Measurements from ENCODE around the gene ACR.

ACR gene

DNA sequence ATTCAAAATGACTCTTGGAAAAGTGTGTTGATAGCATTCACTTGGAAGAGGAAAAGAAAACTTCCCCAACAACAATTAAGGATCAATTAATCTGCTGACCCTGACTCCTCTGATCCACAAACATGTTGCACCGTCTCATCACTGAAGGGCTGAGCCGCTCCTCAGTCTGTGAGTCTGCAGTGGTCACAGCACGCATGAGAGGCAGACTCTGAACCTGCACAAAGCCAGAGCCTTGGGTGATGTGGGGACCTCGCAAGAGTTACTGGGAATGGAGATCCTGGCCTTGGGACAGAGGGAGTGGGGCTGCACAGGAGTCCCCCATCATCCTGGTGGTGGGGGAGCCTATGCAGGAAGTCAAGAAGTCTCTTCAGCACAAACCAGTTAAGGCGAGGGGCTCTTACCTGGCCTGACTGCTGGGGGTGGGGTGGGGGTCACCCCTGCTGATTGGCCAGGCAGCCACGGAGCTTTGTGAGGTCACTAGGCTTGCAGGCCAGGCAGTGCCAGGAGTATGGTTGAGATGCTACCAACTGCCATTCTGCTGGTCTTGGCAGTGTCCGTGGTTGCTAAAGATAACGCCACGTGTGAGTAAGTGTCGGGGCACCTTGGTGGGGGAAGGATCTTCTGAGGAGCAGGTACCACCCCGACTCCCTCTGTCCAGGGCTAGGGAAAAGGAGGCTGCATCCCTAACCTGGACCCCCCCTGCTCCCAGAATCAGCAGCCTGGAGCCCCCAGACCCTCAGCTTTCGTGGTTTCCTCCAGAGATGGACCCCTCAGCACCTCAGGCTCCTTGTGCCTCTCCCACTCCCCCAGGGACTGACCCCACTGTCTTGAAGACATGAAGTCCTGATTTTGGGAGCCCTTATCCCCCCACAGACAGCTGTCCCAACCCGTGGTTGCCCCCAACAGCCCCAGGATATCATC lies at the start of gene ACR:
ACR (plus strand) TSS at position 477 of the 921 bp plus-strand sequence; CDS start at position 509, 32 bp downstream.
- DNase-seq (ENCODE audit: low read depth): no peak

DNA sequence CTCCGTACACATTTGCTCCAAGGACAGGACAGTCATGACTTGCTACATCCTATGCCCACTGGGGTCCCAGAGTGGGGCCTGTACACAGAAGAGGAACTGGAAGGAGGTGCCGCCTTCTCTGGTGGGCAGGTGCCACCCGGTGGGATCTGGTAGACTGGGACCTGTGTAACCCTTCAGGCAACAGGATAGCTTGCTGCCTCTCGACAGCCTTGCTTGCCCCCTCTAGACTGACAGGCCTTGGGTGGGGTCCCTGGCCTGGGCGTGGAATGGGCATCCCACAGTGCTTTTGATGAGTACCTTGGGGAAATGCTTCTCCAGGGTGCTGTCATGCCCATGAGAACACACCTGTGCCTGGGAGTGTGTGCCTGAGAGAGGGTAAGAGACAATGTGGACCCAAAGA lies 49.6 kb upstream of the ACR start:
- DNase-seq (ENCODE audit: low read depth): no peak

GRCh38 chr22:50691521-50691920 lies 46.5 kb upstream of the ACR start:
- DNase-seq (ENCODE audit: low read depth): no peak

DNA sequence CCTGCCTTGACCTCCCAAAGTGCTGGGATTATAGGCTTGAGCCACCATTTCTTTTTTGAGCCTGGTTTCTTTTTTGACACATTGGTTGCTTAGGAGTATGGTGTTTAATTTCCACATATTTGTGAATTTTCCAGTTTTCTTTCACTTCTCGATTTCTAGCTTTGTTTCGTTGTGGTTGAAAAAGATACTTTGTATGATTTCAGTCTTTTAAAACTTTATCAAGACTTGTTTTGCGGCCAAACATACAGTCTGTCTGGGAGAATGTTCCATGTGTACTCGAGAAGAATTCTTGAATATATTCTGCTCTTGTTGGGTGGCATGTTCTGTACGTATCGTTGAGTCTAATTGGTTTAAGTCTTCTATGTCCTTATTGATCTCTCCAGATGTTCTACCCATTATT lies 44.5 kb upstream of the ACR start:
- DNase-seq (ENCODE audit: low read depth): no peak

DNA sequence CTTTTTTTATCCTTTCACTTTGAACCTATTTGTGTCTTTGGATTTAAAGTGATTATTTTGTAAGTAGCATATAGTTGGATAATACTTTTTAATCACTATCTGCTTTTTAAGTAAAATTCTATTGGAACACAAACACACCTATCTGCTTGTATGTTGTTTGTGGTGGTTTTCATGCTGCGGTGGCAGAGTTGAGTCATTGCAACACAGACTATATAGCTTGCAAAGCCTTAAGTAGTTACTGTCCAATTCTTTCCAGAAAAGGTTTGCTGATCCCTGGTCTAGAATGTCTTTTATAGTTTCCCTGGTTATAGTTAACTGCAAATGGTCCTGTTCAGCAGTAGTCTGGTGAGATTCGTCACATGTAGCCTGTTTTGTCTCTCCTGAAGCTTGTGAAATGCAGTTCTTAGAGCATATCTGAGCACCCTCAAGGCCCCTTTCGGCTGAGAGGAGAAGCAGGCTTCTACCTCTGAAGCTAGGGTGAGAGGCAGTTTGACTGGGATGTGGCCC lies 43.9 kb upstream of the ACR start:
- no peak for DNase-seq (ENCODE audit: low read depth)

DNA sequence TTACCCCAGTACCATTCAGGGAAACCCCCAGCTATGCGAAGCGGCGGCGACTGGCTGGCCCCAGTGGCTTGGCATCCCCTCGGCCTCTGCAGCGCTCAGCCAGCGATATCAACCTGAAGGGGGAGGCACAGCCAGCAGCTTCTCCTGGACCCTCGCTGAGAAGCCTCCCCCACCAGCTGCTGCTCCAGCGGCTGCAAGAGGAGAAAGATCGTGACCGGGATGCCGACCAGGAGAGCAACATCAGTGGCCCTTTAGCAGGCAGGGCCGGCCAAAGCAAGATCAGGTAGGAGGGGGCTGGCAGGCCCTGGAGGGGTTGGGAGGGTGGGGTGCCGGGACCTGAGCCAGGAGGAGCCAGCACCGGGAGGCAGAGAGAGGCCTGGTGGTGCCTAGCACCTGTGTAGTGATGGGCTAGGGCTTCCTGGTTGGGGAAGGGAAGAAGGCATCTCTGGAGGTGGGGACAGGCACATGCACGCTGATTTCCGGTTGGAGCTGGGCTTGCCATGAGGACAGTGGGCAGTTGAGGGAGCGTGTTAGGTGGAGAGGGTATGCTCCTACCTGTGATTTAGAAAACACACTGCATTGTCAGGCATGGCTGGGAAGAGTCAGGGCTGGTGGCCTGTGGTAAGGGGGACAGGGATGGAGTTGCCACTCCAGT lies 43.1 kb upstream of the ACR start:
- no peak for DNase-seq (ENCODE audit: low read depth)

DNA sequence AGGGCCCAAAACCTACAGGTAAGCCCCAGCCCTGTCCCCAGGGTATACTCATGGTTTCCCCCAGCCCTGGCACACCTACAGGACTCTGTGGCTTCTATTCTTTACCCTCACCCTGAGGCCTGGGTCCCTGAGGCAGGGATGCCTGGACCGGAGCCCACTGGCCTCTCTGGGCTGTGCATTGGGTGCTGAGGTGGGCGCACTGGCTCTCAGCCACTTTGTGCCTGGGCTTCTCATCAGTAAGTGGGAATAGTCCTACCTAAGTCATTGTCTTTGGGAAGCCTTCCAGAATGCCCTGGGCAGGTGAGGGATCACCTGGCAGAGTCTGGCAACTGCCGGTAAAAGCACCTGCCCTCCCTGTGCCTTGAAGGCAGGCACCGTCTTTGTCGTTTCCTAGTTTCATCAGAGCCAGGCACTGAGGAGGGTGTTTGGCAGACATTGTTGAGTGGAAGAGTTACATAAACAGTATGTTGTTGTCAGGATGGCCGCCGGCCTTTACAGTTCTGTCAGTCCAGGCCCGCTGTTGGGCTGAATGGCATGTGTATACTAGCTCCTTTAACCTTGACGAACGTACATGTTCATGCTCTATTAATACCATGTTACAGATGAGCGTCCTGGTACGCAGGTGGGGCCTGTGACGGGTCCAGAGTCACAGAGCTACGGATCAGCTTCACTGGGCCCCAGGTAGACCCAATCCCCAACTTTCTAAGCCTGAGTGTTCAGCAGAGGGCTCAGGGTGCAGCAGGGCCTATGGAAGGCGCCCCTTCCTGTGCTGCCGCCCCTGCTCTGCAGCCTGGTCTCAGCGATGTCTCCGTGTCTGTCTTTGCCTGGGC lies 42.4 kb upstream of the ACR start:
- no peak for DNase-seq (ENCODE audit: low read depth)

DNA sequence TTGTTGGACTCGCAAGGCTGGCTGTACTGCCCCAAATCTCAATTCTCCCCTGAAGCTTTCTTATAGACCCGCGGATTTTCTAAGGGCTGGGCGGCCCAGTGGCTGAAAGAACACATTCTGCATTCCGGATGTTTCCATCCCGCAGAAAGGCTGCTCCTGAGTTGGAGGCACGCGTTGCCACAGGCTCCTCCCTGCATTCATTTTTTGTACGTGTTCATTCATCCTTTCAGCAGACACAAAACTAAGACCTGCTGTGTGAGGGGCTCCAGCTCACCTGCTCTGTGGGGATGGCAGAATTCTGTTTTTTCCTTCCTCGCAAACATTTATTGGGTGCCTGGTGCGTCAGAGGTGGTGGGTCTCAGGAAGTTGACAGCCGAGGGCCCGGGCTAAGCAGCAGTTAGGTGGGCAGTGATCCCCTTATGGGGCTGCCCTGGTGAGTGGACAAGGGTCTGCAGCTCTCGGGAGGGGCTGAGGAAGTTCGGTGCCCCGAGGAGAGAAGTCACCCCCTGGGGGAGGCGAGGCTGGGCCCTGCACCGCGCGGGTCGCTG lies 41.7 kb upstream of the ACR start:
- DNase-seq (ENCODE audit: low read depth): no peak

- no peak for DNase-seq (ENCODE audit: low read depth)
Observed at GRCh38 chr22:50696799-50697561, 41.0 kb upstream of the ACR start.

- DNase-seq (ENCODE audit: low read depth): no peak
Observed at GRCh38 chr22:50697667-50698506, 40.1 kb upstream of the ACR start.

- DNase-seq (ENCODE audit: low read depth): no peak
Observed at GRCh38 chr22:50698546-50698945, 39.5 kb upstream of the ACR start.

DNA sequence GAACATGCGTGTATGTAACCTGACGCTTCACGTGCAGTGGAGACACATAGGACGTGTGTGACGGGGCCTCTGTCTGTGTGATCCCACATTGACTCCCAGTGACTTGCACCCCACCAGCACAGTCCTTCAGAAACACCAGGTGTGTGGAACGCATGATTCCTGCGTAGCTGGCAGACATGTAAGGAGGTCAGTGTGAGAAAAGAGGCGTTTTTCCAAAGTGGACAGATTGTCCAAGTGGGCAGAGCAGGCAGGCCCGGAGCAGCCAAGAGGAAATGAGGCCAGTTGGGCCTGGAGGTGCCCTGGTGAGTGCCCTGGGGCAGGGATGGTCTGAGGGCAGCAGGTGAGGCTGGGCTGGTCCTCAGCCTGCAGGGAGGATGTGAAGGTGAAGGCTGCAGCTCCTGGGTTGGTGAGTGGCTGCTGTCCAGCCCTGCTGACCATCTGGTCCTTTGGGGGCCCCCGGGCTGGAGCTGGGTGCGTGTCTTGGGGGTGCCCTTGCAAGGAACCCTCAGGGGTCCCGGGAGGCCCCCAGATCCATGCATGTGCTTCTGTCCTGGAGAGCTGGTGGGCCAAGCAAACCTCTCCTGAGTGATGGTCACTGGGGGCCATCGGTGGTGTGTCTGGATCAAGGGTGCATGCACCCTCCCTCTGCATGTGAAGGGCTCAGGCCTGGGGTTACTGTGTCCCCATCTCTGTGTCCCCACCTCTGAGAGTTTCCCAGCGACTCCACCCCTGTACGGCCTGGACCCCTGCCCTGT lies 38.8 kb upstream of the ACR start:
- no peak for DNase-seq (ENCODE audit: low read depth)

- no peak for DNase-seq (ENCODE audit: low read depth)
Observed at GRCh38 chr22:50699756-50700386, 38.1 kb upstream of the ACR start.

- no peak for DNase-seq (ENCODE audit: low read depth)
Observed at GRCh38 chr22:50700387-50701075, 37.5 kb upstream of the ACR start.

- no peak for DNase-seq (ENCODE audit: low read depth)
Observed at GRCh38 chr22:50701076-50701419, 37.0 kb upstream of the ACR start.

DNA sequence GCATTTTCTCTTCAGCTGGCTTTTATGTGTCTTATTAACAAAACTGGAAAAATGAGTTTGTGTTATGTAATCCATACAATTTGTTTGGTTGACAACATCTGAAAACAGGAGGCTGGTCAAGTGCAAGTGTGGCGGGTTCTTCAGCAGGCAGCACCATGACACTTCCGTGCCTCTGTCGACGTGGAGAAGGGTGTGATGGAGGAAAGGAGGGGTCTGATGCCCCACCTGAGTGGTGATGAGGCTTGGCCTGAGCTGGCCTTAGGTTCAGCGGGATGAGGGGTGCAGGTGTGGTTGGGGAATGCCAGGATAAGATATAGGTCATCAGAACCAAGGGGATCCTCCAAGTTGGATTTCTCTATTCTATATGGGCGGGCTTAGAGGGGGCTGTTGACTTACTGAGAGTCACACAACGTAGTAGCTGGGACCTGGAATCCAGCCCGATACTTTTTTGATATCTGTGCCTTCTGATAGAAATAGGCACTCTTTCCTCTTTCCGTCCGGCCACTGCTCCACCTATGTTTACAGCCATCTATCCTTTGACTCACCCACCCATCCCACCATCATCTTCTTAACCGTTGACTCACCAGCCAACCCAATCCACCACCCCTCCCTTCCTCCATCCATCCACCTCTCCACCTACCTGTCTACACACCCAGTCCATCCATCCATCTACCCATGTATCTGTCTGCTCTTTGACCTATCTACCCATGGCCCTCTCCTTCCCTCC lies 36.4 kb upstream of the ACR start:
- no peak for DNase-seq (ENCODE audit: low read depth)

DNA sequence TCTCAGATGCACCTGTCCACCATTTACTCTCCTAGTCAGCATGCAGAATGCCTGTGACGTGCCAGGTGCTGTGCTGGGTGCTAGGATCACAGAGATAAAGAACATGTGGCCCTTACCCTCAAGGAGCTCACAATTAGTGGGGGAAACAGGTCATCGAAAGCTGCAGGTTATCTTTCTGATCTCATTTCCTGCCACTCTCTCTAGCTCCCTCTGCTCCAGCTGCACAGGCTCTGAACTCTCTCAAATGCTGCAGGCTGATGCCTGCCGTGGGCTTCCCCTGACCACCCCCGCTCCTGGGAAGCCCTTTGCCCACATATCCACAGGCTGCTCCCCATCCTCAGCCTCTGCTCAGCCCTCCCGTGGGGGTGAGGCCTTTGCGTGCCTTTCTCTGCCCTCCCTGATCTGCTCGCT lies 35.7 kb upstream of the ACR start:
- DNase-seq (ENCODE audit: low read depth): no peak

Measured in activated T-helper 9 cell treated with anti-CD3 and anti-CD28 coated beads, Interleukin-2, amount 50 U/mL, for 16 hours (primary cell).